ENCODE data around the gene TUBE1. TPM values are rescaled to one million over a fixed set of nuclear protein-coding genes. Genes with fewer than 3 reads are reported as not detected.

Gene TUBE1
- polyA plus RNA-seq, 1 of the 3 experiments (the other 2 are of a cell fraction), result 11.9 TPM

GRCh38 chr6:112027942-112028674, 59.2 kb downstream of the TUBE1 start:
- DNase-seq, result no peak
- H3K27ac ChIP-seq (ENCODE audit: low read depth in 2 of 2, low read length in 1 of 2), result no peak overlapping the region
- TF ChIP-seq GATA2 (CRISPR knock-in tag; IDR thresholded peaks at IDR 0.05) (peak; percentile 50), RCOR1 (IDR thresholded peaks at IDR 0.05; ENCODE audit: low read length) (0 out of 2 replicates have a peak, but pooled peaks have one; percentile 18), YY1 (IDR thresholded peaks at IDR 0.05; ENCODE audit: low read depth) (no peak)
- H3K4me1 ChIP-seq (ENCODE audit: control insufficient read depth in 1 of 2, insufficient read depth in 2 of 2, low read depth in 1 of 2, low read length in 1 of 2), result peaks cover 8 to 10% of the 10 kb centered on the region in 2 experiments; a peak in 2 of 4 replicates
- H3K4me3 ChIP-seq (ENCODE audit: low read depth in 2 of 2, low read length in 1 of 2), result no peak overlapping the region
- no peak overlapping the region for H3K4me2 ChIP-seq
- H3F3A ChIP-seq (replicated peaks; ENCODE audit: insufficient read depth), result no peaks in the 10 kb centered on the region
- no peaks in the 10 kb centered on the region for H3K79me2 ChIP-seq (ENCODE audit: insufficient read depth)
- H3K36me3 ChIP-seq (replicated peaks in 1 of 2; ENCODE audit: control insufficient read depth in 1 of 2, insufficient read depth in 2 of 2, low read length in 1 of 2), result no peaks in the 10 kb centered on the region
- no peak overlapping the region for H3K9ac ChIP-seq
- H3K9me2 ChIP-seq, result no peaks in the 10 kb centered on the region
- H2AFZ ChIP-seq (ENCODE audit: low read depth), result no peak overlapping the region
- POLR2A ChIA-PET, result no interaction called here
- no peaks in the 10 kb centered on the region for H3K27me3 ChIP-seq (ENCODE audit: insufficient read depth)
- CTCF ChIA-PET, result interaction anchor here (0.7 to 4.1 kb wide), 20 partner anchors 8 to 769 kb away, joined by 3 to 43 read pairs (median 4); partner anchors contain the start of genes FAM229B and TUBE1
- WGBS (ENCODE audit: low lambda C conversion rate), result 52% methylated on average over 3 of the region's 3 CpGs
- H4K20me1 ChIP-seq (ENCODE audit: insufficient read depth), result no peaks in the 10 kb centered on the region
- no peaks in the 10 kb centered on the region for H3K9me3 ChIP-seq

GRCh38 chr6:112026933-112027332, 60.3 kb downstream of the TUBE1 start:
- WGBS (ENCODE audit: low lambda C conversion rate), result 93% methylated on average over 4 of the region's 4 CpGs
- no peak for TF ChIP-seq NRF1 (IDR thresholded peaks at IDR 0.05; ENCODE audit: low read depth, low read length)
- TF ChIP-seq GATA2 (CRISPR knock-in tag; IDR thresholded peaks at IDR 0.05), result no peak
- Histone ChIP-seq H3K4me2 (no peak overlapping the region), H3F3A (replicated peaks; ENCODE audit: insufficient read depth) (no peaks in the 10 kb centered on the region), H3K9me3 (no peaks in the 10 kb centered on the region), H3K79me2 (ENCODE audit: insufficient read depth) (no peaks in the 10 kb centered on the region), H3K9me2 (no peaks in the 10 kb centered on the region), H3K36me3 (replicated peaks in 1 of 2; ENCODE audit: control insufficient read depth in 1 of 2, insufficient read depth in 2 of 2, low read length in 1 of 2) (no peaks in the 10 kb centered on the region), H3K27me3 (ENCODE audit: insufficient read depth) (no peaks in the 10 kb centered on the region), H3K27ac (ENCODE audit: low read depth in 2 of 2, low read length in 1 of 2) (no peak overlapping the region), H2AFZ (ENCODE audit: low read depth) (no peak overlapping the region), H4K20me1 (ENCODE audit: insufficient read depth) (no peaks in the 10 kb centered on the region), H3K9ac (no peak overlapping the region), H3K4me1 (ENCODE audit: control insufficient read depth in 1 of 2, insufficient read depth in 2 of 2, low read depth in 1 of 2, low read length in 1 of 2) (peaks cover 8 to 10% of the 10 kb centered on the region in 2 experiments; a peak in 2 of 4 replicates), H3K4me3 (ENCODE audit: low read depth in 2 of 2, low read length in 1 of 2) (no peak overlapping the region)
- DNase-seq, result no peak
- ChIA-PET POLR2A (no interaction called here), CTCF (interaction anchor here (0.6 to 4.1 kb wide), 3 partner anchors 15 to 317 kb away, joined by 3 to 43 read pairs (median 4); no protein-coding TSS in a partner anchor)

GRCh38 chr6:112024464-112024863, 62.8 kb downstream of the TUBE1 start:
- Histone ChIP-seq H3K9me2 (no peaks in the 10 kb centered on the region), H3K27ac (ENCODE audit: low read depth in 2 of 2, low read length in 1 of 2) (no peak overlapping the region), H3K9me3 (no peaks in the 10 kb centered on the region), H2AFZ (ENCODE audit: low read depth) (no peak overlapping the region), H3K79me2 (ENCODE audit: insufficient read depth) (no peaks in the 10 kb centered on the region), H3K4me3 (ENCODE audit: low read depth in 2 of 2, low read length in 1 of 2) (no peak overlapping the region), H4K20me1 (ENCODE audit: insufficient read depth) (no peaks in the 10 kb centered on the region), H3K9ac (no peak overlapping the region), H3K36me3 (replicated peaks in 1 of 2; ENCODE audit: control insufficient read depth in 1 of 2, insufficient read depth in 2 of 2, low read length in 1 of 2) (no peaks in the 10 kb centered on the region), H3F3A (replicated peaks; ENCODE audit: insufficient read depth) (no peaks in the 10 kb centered on the region), H3K27me3 (ENCODE audit: insufficient read depth) (no peaks in the 10 kb centered on the region), H3K4me2 (no peak overlapping the region), H3K4me1 (ENCODE audit: control insufficient read depth in 1 of 2, insufficient read depth in 2 of 2, low read depth in 1 of 2, low read length in 1 of 2) (peaks cover 10 to 12% of the 10 kb centered on the region in 2 experiments; a peak in 2 of 4 replicates)
- TF ChIP-seq TEAD4 (IDR thresholded peaks at IDR 0.05; ENCODE audit: borderline replicate concordance, insufficient read depth) (no peak), POLR2AphosphoS5 (IDR thresholded peaks at IDR 0.05; ENCODE audit: low read depth, low read length) (no peak), REST (IDR thresholded peaks at IDR 0.05; ENCODE audit: low read depth, low read length) (no peak), TCF12 (IDR thresholded peaks at IDR 0.05) (no peak), NRF1 (IDR thresholded peaks at IDR 0.05; ENCODE audit: low read depth, low read length) (no peak)
- TF ChIP-seq, protein P1, sequence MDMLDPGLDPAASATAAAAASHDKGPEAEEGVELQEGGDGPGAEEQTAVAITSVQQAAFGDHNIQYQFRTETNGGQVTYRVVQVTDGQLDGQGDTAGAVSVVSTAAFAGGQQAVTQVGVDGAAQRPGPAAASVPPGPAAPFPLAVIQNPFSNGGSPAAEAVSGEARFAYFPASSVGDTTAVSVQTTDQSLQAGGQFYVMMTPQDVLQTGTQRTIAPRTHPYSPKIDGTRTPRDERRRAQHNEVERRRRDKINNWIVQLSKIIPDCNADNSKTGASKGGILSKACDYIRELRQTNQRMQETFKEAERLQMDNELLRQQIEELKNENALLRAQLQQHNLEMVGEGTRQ (IDR thresholded peaks at IDR 0.05; ENCODE audit: borderline replicate concordance, low read depth, low read length), result no peak
- DNase-seq, result no peak
- ChIA-PET CTCF (interaction anchor here (2.0 kb wide), 1 partner anchor 19 kb away, joined by 5 read pairs; no protein-coding TSS in a partner anchor), POLR2A (no interaction called here)
- 93% methylated on average over 4 of the region's 4 CpGs for WGBS (ENCODE audit: low lambda C conversion rate)

Data from SK-N-SH (cell line).